Gastroesophageal sphincter (tissue), 3 donors: ENCODE results near the gene PRDM16.

ENCODE experiments used
- EP300 ChIP-seq: sonication (generic); formaldehyde crosslinking; IDR thresholded peaks from one replicate; pipeline ENCODE4 v1.6.1; 2017; ENCODE audit warnings: antibody characterized with exemption, mild to moderate bottlenecking
- POLR2A ChIP-seq, 2 donors: fragments of 450-650 bp; IDR thresholded peaks; one replicate each; pipeline ENCODE4 v1.6.1; 2017; ENCODE audit warnings: antibody characterized with exemption in 2 of 2, mild to moderate bottlenecking in 2 of 2, moderate library complexity in 1 of 2
- POLR2AphosphoS5 ChIP-seq: sonication (generic); formaldehyde crosslinking; IDR thresholded peaks from one replicate; pipeline ENCODE4 v1.6.1; 2017; ENCODE audit warnings: antibody characterized with exemption
- TF ChIP-seq, protein P1 (sequence below), 4 experiments: fragments of 200-600 bp in 2 of 4; fragments of 450-650 bp in 2 of 4; sonication (generic) in 1 of 4; IDR thresholded peaks; one replicate each; pipeline ENCODE4 v1.5.1; 2017 to 2019; ENCODE audit warnings: antibody characterized with exemption in 4 of 4, mild to moderate bottlenecking in 2 of 4, moderate library complexity in 2 of 4

DNA sequence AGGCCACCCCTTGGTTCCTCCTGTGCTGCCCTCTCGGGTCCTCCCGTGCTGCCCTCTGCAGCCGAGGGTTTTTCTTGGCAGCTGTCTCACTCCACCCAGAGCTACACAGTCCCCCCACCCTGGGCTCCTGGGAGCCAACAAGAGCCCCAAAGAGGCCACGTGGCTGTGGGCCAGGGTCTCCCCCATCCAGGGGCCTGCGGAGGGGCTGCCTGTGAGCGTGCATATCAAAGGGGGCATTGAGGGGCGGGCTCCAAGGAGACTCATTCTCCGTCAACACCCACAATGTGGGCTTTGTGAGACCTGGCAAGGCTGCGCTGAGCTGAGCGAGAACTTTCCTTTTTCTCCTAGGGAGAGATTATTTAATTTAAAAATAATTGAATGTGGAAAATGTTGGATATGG is 276.8 kb downstream of the PRDM16 start:
- TF ChIP-seq POLR2A (IDR thresholded peaks at IDR 0.05) (no peak), EP300 (no peak), POLR2AphosphoS5 (no peak)
- TF ChIP-seq, protein P1, sequence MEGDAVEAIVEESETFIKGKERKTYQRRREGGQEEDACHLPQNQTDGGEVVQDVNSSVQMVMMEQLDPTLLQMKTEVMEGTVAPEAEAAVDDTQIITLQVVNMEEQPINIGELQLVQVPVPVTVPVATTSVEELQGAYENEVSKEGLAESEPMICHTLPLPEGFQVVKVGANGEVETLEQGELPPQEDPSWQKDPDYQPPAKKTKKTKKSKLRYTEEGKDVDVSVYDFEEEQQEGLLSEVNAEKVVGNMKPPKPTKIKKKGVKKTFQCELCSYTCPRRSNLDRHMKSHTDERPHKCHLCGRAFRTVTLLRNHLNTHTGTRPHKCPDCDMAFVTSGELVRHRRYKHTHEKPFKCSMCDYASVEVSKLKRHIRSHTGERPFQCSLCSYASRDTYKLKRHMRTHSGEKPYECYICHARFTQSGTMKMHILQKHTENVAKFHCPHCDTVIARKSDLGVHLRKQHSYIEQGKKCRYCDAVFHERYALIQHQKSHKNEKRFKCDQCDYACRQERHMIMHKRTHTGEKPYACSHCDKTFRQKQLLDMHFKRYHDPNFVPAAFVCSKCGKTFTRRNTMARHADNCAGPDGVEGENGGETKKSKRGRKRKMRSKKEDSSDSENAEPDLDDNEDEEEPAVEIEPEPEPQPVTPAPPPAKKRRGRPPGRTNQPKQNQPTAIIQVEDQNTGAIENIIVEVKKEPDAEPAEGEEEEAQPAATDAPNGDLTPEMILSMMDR (IDR thresholded peaks at IDR 0.05) = no peak
